K562 (cell line): Measurements from ENCODE around the gene TNFRSF18. TPM values are rescaled to one million over a fixed set of nuclear protein-coding genes. Genes with fewer than 3 reads are reported as not detected.
A peak's percentile ranks its signal among the peaks of the same experiment; 100 is the strongest.

Source experiments
- ATAC-seq: fragments of 200-7000 bp; cut with Tn5 transposase; 3 replicates; pipeline ENCODE4 v1.9.1; 2020; ENCODE audit warnings: moderate library complexity
- BruUV-seq: library from RNA; stranded (reverse); fragments of 400-500 nt; replicated peaks from 2 replicates; lab custom pipeline; 2021; lab: Mats Ljungman, UMichigan
- CTCF ChIA-PET: fragments of 300-600 bp; formaldehyde crosslinking; extraction: SDS; loops from one replicate; lab custom pipeline; 2021; ENCODE audit warnings: low intra/inter-chr PET ratio; lab: Yijun Ruan, JAX
- POLR2A ChIA-PET: fragments of 300-600, 350-650 bp; sonication (Branson Sonifier 250); formaldehyde crosslinking; extraction: SDS; loops from one replicate; lab custom pipeline; 2021; ENCODE audit warnings: antibody characterized with exemption, inconsistent platforms; lab: Yijun Ruan, JAX
- DNase-seq, 4 experiments: peaks; one replicate each; pipeline versions ENCODE4 v3.0.0 to v3.0.0-alpha.2; 2011 to 2018; ENCODE audit warnings: low spot score in 3 of 4, mixed read lengths in 3 of 4; ENCODE audit errors: extremely low read depth in 1 of 4
- FAIRE-seq: peaks from 2 replicates; lab custom pipeline; 2011; peaks lifted over from hg19 to GRCh38; lab: Jason Lieb, UNC
- H2AFZ ChIP-seq: 2 replicates; pipeline ENCODE4 v1.6.0; 2011; ENCODE audit warnings: low read depth, low read length, control low read depth, inconsistent platforms
- H3K27ac ChIP-seq: fragments of 200-600 bp; 3 replicates; pipeline ENCODE4 v1.8.0; 2011; ENCODE audit warnings: low read depth, mild to moderate bottlenecking, control low read depth, inconsistent platforms, low read length, moderate library complexity, mixed read lengths; ENCODE audit errors: extremely low read depth
- H3K27me3 ChIP-seq, 2 experiments: fragments of 300-600 bp in 1 of 2; 2 replicates in 1 of 2; 3 replicates in 1 of 2; pipeline versions ENCODE4 v1.6.0 to v1.8.0; 2011; ENCODE audit warnings: inconsistent platforms in 2 of 2, low read length in 2 of 2, mild to moderate bottlenecking in 1 of 2, mixed read lengths in 1 of 2, moderate library complexity in 1 of 2; ENCODE audit not compliant: control insufficient read depth in 2 of 2, insufficient read depth in 2 of 2
- H3K36me3 ChIP-seq: fragments of 300-600 bp; 3 replicates; pipeline ENCODE4 v1.8.0; 2011; ENCODE audit warnings: mild to moderate bottlenecking, low read length, inconsistent platforms; ENCODE audit not compliant: control insufficient read depth, insufficient read depth
- H3K4me1 ChIP-seq, 2 experiments: fragments of 200-600 bp in 1 of 2; replicated peaks in 1 of 2; 2 replicates in 1 of 2; 3 replicates in 1 of 2; pipeline versions ENCODE4 v1.5.1 to v1.8.0; 2011; ENCODE audit warnings: inconsistent platforms in 2 of 2, low read length in 2 of 2, mild to moderate bottlenecking in 1 of 2, mixed read lengths in 1 of 2, moderate library complexity in 1 of 2; ENCODE audit not compliant: control insufficient read depth in 2 of 2, insufficient read depth in 2 of 2
- H3K4me2 ChIP-seq: 2 replicates; pipeline ENCODE4 v1.6.1; 2011; ENCODE audit warnings: low read length, control low read depth, inconsistent platforms, mixed read lengths; ENCODE audit not compliant: insufficient read depth
- H3K4me3 ChIP-seq: fragments of 200-600 bp; sonication (generic), shearing (Covaris generic); 2 replicates; pipeline ENCODE4 v1.5.1; 2016; ENCODE audit warnings: control low read depth, inconsistent platforms
- H3K79me2 ChIP-seq: fragments of 200-600 bp; 3 replicates; pipeline ENCODE4 v1.8.0; 2011; ENCODE audit warnings: low read length, inconsistent platforms; ENCODE audit not compliant: control insufficient read depth, insufficient read depth
- H3K9ac ChIP-seq, 2 experiments: 2 replicates each; pipeline versions ENCODE4 v1.6.0 to v1.6.1; 2011; ENCODE audit warnings: low read depth in 2 of 2, low read length in 2 of 2, control low read depth in 1 of 2, inconsistent platforms in 1 of 2, mild to moderate bottlenecking in 1 of 2, mixed read lengths in 1 of 2; ENCODE audit not compliant: insufficient read depth in 1 of 2
- H3K9me1 ChIP-seq: one replicate; pipeline ENCODE4 v1.6.0; 2011; ENCODE audit warnings: inconsistent platforms, mild to moderate bottlenecking, low read length, moderate library complexity; ENCODE audit not compliant: control insufficient read depth, insufficient read depth
- H3K9me3 ChIP-seq: replicated peaks from 2 replicates; pipeline ENCODE4 v1.5.1; 2011; ENCODE audit warnings: low read depth, low read length, inconsistent platforms; ENCODE audit not compliant: control insufficient read depth, insufficient read depth
- H4K20me1 ChIP-seq: replicated peaks from 2 replicates; pipeline ENCODE4 v1.6.1; 2011; ENCODE audit warnings: low read length, inconsistent platforms, mixed read lengths; ENCODE audit not compliant: control insufficient read depth, insufficient read depth
- EGR1 ChIP-seq: fragments of 450-650 bp; conservative IDR thresholded peaks from 2 replicates; pipeline ENCODE4 v1.6.1; 2017; ENCODE audit warnings: mild to moderate bottlenecking
- ELF4 ChIP-seq: fragments of 450-650 bp; formaldehyde crosslinking; IDR thresholded peaks from 2 replicates; pipeline ENCODE4 v1.4.0; 2022; ENCODE audit warnings: missing genetic modification characterization
- ERF ChIP-seq: fragments of 450-650 bp; formaldehyde crosslinking; IDR thresholded peaks from 2 replicates; pipeline ENCODE4 v1.4.0; 2020; ENCODE audit warnings: mild to moderate bottlenecking, mixed read lengths
- FOXP1 ChIP-seq: sonication (generic); formaldehyde crosslinking; IDR thresholded peaks from 2 replicates; pipeline ENCODE4 v1.8.0; 2022; ENCODE audit warnings: mild to moderate bottlenecking, missing genetic modification reagents
- RAD51 ChIP-seq: fragments of 450-650 bp; IDR thresholded peaks from 2 replicates; pipeline ENCODE4 v1.7.1; 2016; ENCODE audit warnings: low read depth, mild to moderate bottlenecking, borderline replicate concordance
- ZBTB7A ChIP-seq: IDR thresholded peaks from 2 replicates; pipeline ENCODE4 v1.6.1; 2011; ENCODE audit warnings: low read depth, mild to moderate bottlenecking, low read length, moderate library complexity, borderline replicate concordance; ENCODE audit not compliant: control insufficient read depth
- WGBS: fragments of 100-300 bp; shearing (Covaris generic); methylation state at CpG from one replicate; pipeline ENCODE4 v1.1.6; 2016; ENCODE audit warnings: low coverage, mixed read lengths; ENCODE audit not compliant: insufficient coverage; ENCODE audit errors: missing lambda C conversion rate; 5-methylcytosine and 5-hydroxymethylcytosine counted together
- in situ Hi-C: fragments of 300-500 bp; cut with MboI; formaldehyde crosslinking; loops from 4 replicates; pipeline ENCODE4 v1.15.0; 2018; ENCODE audit warnings: inconsistent platforms, mixed read lengths
- intact Hi-C: fragments of 100-400 bp; cut with micrococcal nuclease; formaldehyde crosslinking; loops from 2 replicates; pipeline ENCODE4 v1.14.2; 2022
- polyA plus RNA-seq, 8 experiments: library from polyadenylated mRNA; depleted of rRNA in 4 of 8; stranded (reverse) in 5 of 8; unstranded in 3 of 8; fragments of >200 nt; fragmentation: Nextera tagmentation in 2 of 8; fragmentation: Illumina TruSeq in 1 of 8; extraction: Ambion mirVana in 2 of 8; extraction: Trizol in 1 of 8; gene quantifications; 2 replicates each; pipeline versions ENCODE4 v1.2.1 to v1.2.3, GENCODE V29; 2011 to 2014; ENCODE audit warnings: inconsistent platforms in 1 of 8, missing spikeins in 1 of 8
- total RNA-seq, 7 experiments: library from RNA; depleted of rRNA in 6 of 7; stranded (reverse); fragments of >200 nt in 6 of 7; fragmentation: Illumina TruSeq in 2 of 7; extraction: Trizol in 2 of 7; gene quantifications; 2 replicates each; pipeline versions ENCODE4 v1.2.1 to v1.2.3, GENCODE V29; 2011 to 2021; ENCODE audit warnings: low replicate concordance in 1 of 7
- TF ChIP-seq, protein P1 (sequence below): sonication (generic); formaldehyde crosslinking; IDR thresholded peaks from 2 replicates; pipeline ENCODE4 v1.8.1; 2023; ENCODE audit warnings: missing genetic modification reagents, mild to moderate bottlenecking, borderline replicate concordance
- TF ChIP-seq, protein P2 (sequence below): fragments of 450-650 bp; formaldehyde crosslinking; conservative IDR thresholded peaks from 2 replicates; pipeline ENCODE4 v1.4.0; 2022; ENCODE audit warnings: mild to moderate bottlenecking, missing genetic modification characterization

The TNFRSF18 gene
- total and polyA plus RNA-seq, 9 of the 15 experiments (the other 6 are each of a cell fraction or from before 2014, with no cell fraction given) = 0.24 to 0.27 TPM; not detected in 7

DNA sequence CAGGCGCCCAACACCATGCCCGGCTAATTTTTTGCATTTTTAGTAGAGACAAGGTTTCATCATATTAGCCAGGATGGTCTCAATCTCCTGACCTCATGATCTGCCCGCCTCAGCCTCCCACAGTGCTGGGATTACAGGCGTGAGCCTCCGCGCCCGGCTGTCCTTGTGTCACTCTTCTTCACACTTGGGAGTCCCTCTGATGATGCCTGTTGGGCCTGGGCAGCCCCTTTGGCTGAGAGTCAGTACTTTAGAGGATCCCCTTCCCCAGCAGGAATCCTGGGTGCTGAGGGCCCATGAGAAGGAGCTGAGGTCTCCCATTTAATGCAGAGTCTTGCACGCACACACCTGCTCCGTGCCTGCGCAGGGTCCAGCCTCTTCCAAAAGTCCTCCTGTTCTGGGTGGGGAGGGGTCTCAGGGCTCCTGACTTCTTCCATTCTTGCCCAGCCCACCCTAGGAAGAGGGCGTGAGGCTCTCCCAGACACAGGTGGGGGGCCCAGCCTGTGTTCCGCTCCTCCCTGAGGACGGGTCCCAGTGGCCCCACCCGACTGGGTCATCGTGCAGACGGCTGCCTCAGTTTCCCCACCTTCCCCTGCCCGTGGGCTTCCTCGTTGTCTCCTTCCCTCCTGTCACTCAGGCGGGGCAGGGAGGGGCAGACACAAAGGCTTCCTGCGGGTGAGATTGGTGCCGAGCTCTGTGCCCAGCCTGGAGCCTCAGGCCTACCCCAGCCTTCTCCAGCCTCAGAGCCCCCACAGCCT is 28.8 kb downstream of the TNFRSF18 start:
- in situ Hi-C loops = no loop called here
- no TSS peak for BruUV-seq
- Histone ChIP-seq H3K4me1 (peaks cover 0 to 69% of the 10 kb centered on the region in 2 experiments; a peak in 2 of 5 replicates), H3K4me2 (no peak overlapping the region), H3K27ac (no peak overlapping the region)
- intact Hi-C loops = no loop called here
- TF ChIP-seq ZBTB7A = peak; percentile 32; the same call in 1 of the 2 replicates
- TF ChIP-seq RAD51 = no peak
- TF ChIP-seq, all 486 proteins: peak for 1
- ChIA-PET CTCF (no interaction called here), POLR2A (interaction anchor here (0.5 to 1.0 kb wide), 4 partner anchors 10 to 27 kb away, joined by 3 to 4 read pairs (median 4); no protein-coding TSS in a partner anchor)
- DNase-seq = peak in 1 of 4 experiments; percentile 4
- WGBS = 10% methylated on average over 20 of the region's 21 CpGs
- Histone ChIP-seq H3K9me1 (no peaks in the 10 kb centered on the region), H4K20me1 (no peaks in the 10 kb centered on the region; the same call in 1 of the 2 replicates), H3K9ac (peak overlapping the region in 1 of 2 experiments; percentile 68; a peak in 1 of 4 replicates), H3K36me3 (no peaks in the 10 kb centered on the region), H2AFZ (no peak overlapping the region), H3K9me3 (0 out of 2 replicates have a peak, but pooled peaks cover 1% of the 10 kb centered on the region), H3K27me3 (peaks cover 44 to 74% of the 10 kb centered on the region in 2 experiments), H3K79me2 (no peaks in the 10 kb centered on the region), H3K4me3 (no peak overlapping the region)
- no peak for ATAC-seq
- no peak for FAIRE-seq

DNA sequence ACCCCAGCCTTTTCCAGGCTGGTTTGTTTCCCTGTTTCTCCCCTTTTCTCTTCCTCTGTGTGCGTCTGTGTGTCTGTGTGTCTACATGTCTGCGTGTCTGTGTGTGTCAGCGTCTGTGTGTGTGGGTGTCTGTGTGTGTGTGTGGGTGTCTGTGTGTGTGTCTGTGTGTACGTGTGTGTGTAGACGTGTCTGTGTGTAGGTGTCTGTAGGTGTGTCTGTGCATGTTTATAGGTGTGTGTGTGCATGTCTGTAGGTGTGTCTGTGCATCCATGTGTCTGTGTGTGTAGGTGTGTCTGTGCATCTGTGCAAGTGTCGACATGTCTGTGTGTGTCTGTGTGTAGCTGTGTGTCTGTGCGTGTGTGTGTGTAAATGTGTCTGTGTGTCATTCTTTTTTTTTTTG is 29.5 kb downstream of the TNFRSF18 start:
- peaks cover 47 to 78% of the 10 kb centered on the region in 2 experiments for H3K27me3 ChIP-seq
- H4K20me1 ChIP-seq = no peaks in the 10 kb centered on the region; the same call in 1 of the 2 replicates
- ATAC-seq (no peak), DNase-seq (no peak), FAIRE-seq (peak; percentile 59)
- no peaks in the 10 kb centered on the region for H3K9me1 ChIP-seq
- WGBS = 0% methylated on average over 7 of the region's 7 CpGs
- no peak overlapping the region for H3K27ac ChIP-seq
- intact Hi-C loops = no loop called here
- no peak overlapping the region for H3K4me2 ChIP-seq
- BruUV-seq = no TSS peak
- POLR2A ChIA-PET = no interaction called here
- no peaks in the 10 kb centered on the region for H3K36me3 ChIP-seq
- 0 out of 2 replicates have a peak, but pooled peaks cover 1% of the 10 kb centered on the region for H3K9me3 ChIP-seq
- CTCF ChIA-PET = no interaction called here
- no peak overlapping the region for H3K4me3 ChIP-seq
- no peak overlapping the region for H3K9ac ChIP-seq
- peaks cover 0 to 64% of the 10 kb centered on the region in 2 experiments; a peak in 2 of 5 replicates for H3K4me1 ChIP-seq
- no peaks in the 10 kb centered on the region for H3K79me2 ChIP-seq
- in situ Hi-C loops = no loop called here
- no peak overlapping the region for H2AFZ ChIP-seq
- TF ChIP-seq, protein P1, sequence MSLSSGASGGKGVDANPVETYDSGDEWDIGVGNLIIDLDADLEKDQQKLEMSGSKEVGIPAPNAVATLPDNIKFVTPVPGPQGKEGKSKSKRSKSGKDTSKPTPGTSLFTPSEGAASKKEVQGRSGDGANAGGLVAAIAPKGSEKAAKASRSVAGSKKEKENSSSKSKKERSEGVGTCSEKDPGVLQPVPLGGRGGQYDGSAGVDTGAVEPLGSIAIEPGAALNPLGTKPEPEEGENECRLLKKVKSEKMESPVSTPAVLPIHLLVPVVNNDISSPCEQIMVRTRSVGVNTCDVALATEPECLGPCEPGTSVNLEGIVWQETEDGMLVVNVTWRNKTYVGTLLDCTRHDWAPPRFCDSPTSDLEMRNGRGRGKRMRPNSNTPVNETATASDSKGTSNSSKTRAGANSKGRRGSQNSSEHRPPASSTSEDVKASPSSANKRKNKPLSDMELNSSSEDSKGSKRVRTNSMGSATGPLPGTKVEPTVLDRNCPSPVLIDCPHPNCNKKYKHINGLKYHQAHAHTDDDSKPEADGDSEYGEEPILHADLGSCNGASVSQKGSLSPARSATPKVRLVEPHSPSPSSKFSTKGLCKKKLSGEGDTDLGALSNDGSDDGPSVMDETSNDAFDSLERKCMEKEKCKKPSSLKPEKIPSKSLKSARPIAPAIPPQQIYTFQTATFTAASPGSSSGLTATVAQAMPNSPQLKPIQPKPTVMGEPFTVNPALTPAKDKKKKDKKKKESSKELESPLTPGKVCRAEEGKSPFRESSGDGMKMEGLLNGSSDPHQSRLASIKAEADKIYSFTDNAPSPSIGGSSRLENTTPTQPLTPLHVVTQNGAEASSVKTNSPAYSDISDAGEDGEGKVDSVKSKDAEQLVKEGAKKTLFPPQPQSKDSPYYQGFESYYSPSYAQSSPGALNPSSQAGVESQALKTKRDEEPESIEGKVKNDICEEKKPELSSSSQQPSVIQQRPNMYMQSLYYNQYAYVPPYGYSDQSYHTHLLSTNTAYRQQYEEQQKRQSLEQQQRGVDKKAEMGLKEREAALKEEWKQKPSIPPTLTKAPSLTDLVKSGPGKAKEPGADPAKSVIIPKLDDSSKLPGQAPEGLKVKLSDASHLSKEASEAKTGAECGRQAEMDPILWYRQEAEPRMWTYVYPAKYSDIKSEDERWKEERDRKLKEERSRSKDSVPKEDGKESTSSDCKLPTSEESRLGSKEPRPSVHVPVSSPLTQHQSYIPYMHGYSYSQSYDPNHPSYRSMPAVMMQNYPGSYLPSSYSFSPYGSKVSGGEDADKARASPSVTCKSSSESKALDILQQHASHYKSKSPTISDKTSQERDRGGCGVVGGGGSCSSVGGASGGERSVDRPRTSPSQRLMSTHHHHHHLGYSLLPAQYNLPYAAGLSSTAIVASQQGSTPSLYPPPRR (CRISPR knock-in tag) = no peak
- TF ChIP-seq, protein P2, sequence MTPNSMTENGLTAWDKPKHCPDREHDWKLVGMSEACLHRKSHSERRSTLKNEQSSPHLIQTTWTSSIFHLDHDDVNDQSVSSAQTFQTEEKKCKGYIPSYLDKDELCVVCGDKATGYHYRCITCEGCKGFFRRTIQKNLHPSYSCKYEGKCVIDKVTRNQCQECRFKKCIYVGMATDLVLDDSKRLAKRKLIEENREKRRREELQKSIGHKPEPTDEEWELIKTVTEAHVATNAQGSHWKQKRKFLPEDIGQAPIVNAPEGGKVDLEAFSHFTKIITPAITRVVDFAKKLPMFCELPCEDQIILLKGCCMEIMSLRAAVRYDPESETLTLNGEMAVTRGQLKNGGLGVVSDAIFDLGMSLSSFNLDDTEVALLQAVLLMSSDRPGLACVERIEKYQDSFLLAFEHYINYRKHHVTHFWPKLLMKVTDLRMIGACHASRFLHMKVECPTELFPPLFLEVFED (CRISPR knock-in tag) = 0 out of 2 replicates have a peak, but pooled peaks have one; percentile 37
- TF ChIP-seq FOXP1 (CRISPR knock-in tag) = no peak
- TF ChIP-seq ERF (CRISPR knock-in tag) = no peak
- TF ChIP-seq ELF4 (CRISPR knock-in tag) = peak; percentile 47; the same call in 1 of the 2 replicates
- peak; percentile 65 for TF ChIP-seq EGR1
